Caco-2 (cell line): ENCODE data around the gene PTPRN2. TPM values are rescaled to one million over a fixed set of nuclear protein-coding genes. Genes with fewer than 3 reads are reported as not detected.
"Not testable (repeated sequence)": the region's sequence is repeated elsewhere in the genome, so short reads cannot be mapped to it uniquely, and the experiment has no call there.

ENCODE experiments used
- BruUV-seq: library from RNA; stranded (reverse); fragments of 400-500 nt; replicated peaks from 2 replicates; lab custom pipeline; 2021; lab: Mats Ljungman, UMichigan
- CTCF ChIA-PET: fragments of 300-600 bp; sonication (Branson Sonifier 250); formaldehyde crosslinking; loops from one replicate; lab custom pipeline; 2022; ENCODE audit warnings: antibody characterized with exemption; lab: Charles Lee
- POLR2A ChIA-PET: fragments of 300-600 bp; sonication (Branson Sonifier 250); formaldehyde crosslinking; loops from one replicate; lab custom pipeline; 2022; ENCODE audit warnings: antibody characterized with exemption; lab: Charles Lee
- DNase-seq, 2 experiments: peaks; one replicate each; pipeline versions ENCODE4 v3.0.0 to v3.0.0-alpha.2; 2020 to 2022
- H3K27me3 ChIP-seq: replicated peaks from 2 replicates; pipeline ENCODE4 v1.6.0; 2011; ENCODE audit warnings: low read length; ENCODE audit not compliant: control insufficient read depth, insufficient read depth
- H3K36me3 ChIP-seq: 2 replicates; pipeline ENCODE4 v1.5.1; 2011; ENCODE audit warnings: low read length; ENCODE audit not compliant: control insufficient read depth, insufficient read depth
- H3K4me1 ChIP-seq: fragments of 250-450 bp; sonication (Bioruptor Pico); 2 replicates; pipeline ENCODE4 v1.5.1; 2020; ENCODE audit warnings: mild to moderate bottlenecking
- H3K4me3 ChIP-seq: 2 replicates; pipeline ENCODE4 v1.5.1; 2011; ENCODE audit warnings: low read depth, mild to moderate bottlenecking, control low read depth, low read length
- H3K9me3 ChIP-seq: fragments of 250-450 bp; sonication (Bioruptor Pico); 2 replicates; pipeline ENCODE4 v1.5.1; 2020; ENCODE audit warnings: mild to moderate bottlenecking, moderate library complexity
- H3K27ac Mint-ChIP-seq: one replicate; pipeline ENCODE4 v1.8.0; 2022; ENCODE audit warnings: mixed read lengths; ENCODE audit not compliant: unreplicated experiment
- H3K27me3 Mint-ChIP-seq: one replicate; pipeline ENCODE4 v1.8.0; 2022; ENCODE audit warnings: mixed read lengths; ENCODE audit not compliant: insufficient read depth, unreplicated experiment
- H3K36me3 Mint-ChIP-seq: one replicate; pipeline ENCODE4 v1.8.0; 2022; ENCODE audit warnings: mild to moderate bottlenecking, mixed read lengths; ENCODE audit not compliant: insufficient read depth, unreplicated experiment
- H3K4me1 Mint-ChIP-seq: one replicate; pipeline ENCODE4 v1.8.0; 2022; ENCODE audit warnings: low read depth, mixed read lengths; ENCODE audit not compliant: unreplicated experiment
- H3K4me3 Mint-ChIP-seq: one replicate; pipeline ENCODE4 v1.8.0; 2022; ENCODE audit warnings: mild to moderate bottlenecking, moderate library complexity, mixed read lengths; ENCODE audit not compliant: unreplicated experiment
- H3K9me3 Mint-ChIP-seq: one replicate; pipeline ENCODE4 v1.8.0; 2022; ENCODE audit warnings: mixed read lengths; ENCODE audit not compliant: unreplicated experiment
- CTCF ChIP-seq, 2 experiments: fragments of 200-600 bp in 1 of 2; IDR thresholded peaks; 1 replicate in 1 of 2; 2 replicates in 1 of 2; pipeline versions ENCODE4 v1.5.1 to v1.8.0; 2011 to 2022; ENCODE audit warnings: antibody characterized with exemption in 1 of 2, control low read depth in 1 of 2, inconsistent platforms in 1 of 2, low read depth in 1 of 2, low read length in 1 of 2, mild to moderate bottlenecking in 1 of 2, moderate library complexity in 1 of 2; ENCODE audit not compliant: insufficient read depth in 1 of 2, severe bottlenecking in 1 of 2, unreplicated experiment in 1 of 2
- intact Hi-C: fragments of 100-400 bp; cut with micrococcal nuclease; formaldehyde crosslinking; loops from one replicate; pipeline ENCODE4 v1.10.0; 2022; ENCODE audit not compliant: unreplicated experiment
- total RNA-seq: library from RNA; stranded (reverse); gene quantifications from 2 replicates; pipeline ENCODE4 v1.2.3, GENCODE V29; 2022

The PTPRN2 gene
- total RNA-seq, 1 experiment from 2014 or later: 1.4 TPM

- Mint-ChIP-seq H3K4me3 (no peak overlapping the region), H3K27me3 (no peaks in the 10 kb centered on the region), H3K9me3 (peaks cover 17% of the 10 kb centered on the region), H3K4me1 (no peaks in the 10 kb centered on the region), H3K36me3 (no peaks in the 10 kb centered on the region), H3K27ac (no peak overlapping the region)
- BruUV-seq: no TSS peak
- H3K9me3 ChIP-seq: no peaks in the 10 kb centered on the region
- no peak overlapping the region for H3K4me3 ChIP-seq
- no peak for TF ChIP-seq CTCF (IDR thresholded peaks at IDR 0.05; ENCODE audit: insufficient read depth in 1 of 2, low read depth in 1 of 2, low read length in 1 of 2, severe bottlenecking in 1 of 2, unreplicated experiment in 1 of 2)
- ChIA-PET CTCF (no interaction called here), POLR2A (no interaction called here)
- H3K4me1 ChIP-seq: no peaks in the 10 kb centered on the region
- no peaks in the 10 kb centered on the region for H3K36me3 ChIP-seq
- intact Hi-C loops: no loop called here
- DNase-seq: no peak
- H3K27me3 ChIP-seq: no peaks in the 10 kb centered on the region
Observed at GRCh38 chr7:158419238-158419785, 168.3 kb downstream of the PTPRN2 start.

- H3K9me3 ChIP-seq, H3K36me3 ChIP-seq, H3K27me3 Mint-ChIP-seq, POLR2A ChIA-PET, DNase-seq, H3K4me1 ChIP-seq, intact Hi-C loops, H3K4me1 Mint-ChIP-seq, H3K36me3 Mint-ChIP-seq, CTCF ChIA-PET, H3K4me3 Mint-ChIP-seq, BruUV-seq, H3K4me3 ChIP-seq, H3K27ac Mint-ChIP-seq, H3K27me3 ChIP-seq: not testable (repeated sequence)
- H3K9me3 Mint-ChIP-seq: peaks cover 17% of the 10 kb centered on the region
Observed at GRCh38 chr7:158418395-158418794, 169.2 kb downstream of the PTPRN2 start.

GRCh38 chr7:158416283-158416933, 171.2 kb downstream of the PTPRN2 start:
- no peak overlapping the region for H3K27ac Mint-ChIP-seq
- Histone ChIP-seq H3K4me1 (no peaks in the 10 kb centered on the region), H3K4me3 (no peak overlapping the region), H3K36me3 (no peaks in the 10 kb centered on the region), H3K9me3 (no peaks in the 10 kb centered on the region), H3K27me3 (no peaks in the 10 kb centered on the region)
- BruUV-seq: no TSS peak
- H3K36me3 Mint-ChIP-seq: no peaks in the 10 kb centered on the region
- no peaks in the 10 kb centered on the region for H3K27me3 Mint-ChIP-seq
- ChIA-PET CTCF (no interaction called here), POLR2A (no interaction called here)
- peak in 1 of 2 experiments; percentile 38 for DNase-seq
- peaks cover 17% of the 10 kb centered on the region for H3K9me3 Mint-ChIP-seq
- H3K4me1 Mint-ChIP-seq: no peaks in the 10 kb centered on the region
- intact Hi-C loops: no loop called here
- TF ChIP-seq CTCF (IDR thresholded peaks at IDR 0.05; ENCODE audit: insufficient read depth in 1 of 2, low read depth in 1 of 2, low read length in 1 of 2, severe bottlenecking in 1 of 2, unreplicated experiment in 1 of 2): no peak
- no peak overlapping the region for H3K4me3 Mint-ChIP-seq
